Measurements from ENCODE around the gene RAB29.

Gene RAB29

DNA sequence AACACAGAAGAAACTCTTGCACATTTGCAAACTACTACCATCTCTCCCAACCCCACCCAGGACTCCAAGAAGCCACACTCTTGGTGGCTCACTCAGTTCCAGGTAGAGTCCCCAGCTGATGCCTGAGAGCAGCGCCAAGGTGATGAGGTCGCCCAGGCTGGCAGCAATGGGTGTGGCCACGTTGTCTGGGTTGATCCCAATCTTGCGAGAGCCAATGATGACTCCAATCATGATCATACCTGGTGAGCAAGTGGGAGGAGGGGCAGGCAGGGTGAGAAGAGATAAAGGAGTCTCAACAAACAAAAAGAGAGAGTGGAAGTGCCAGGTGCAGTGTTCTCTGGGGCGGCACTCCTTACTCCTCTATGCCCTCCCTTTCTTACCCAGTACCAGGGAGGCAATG, 23.3 kb upstream of the RAB29 start:
- H3K27me3 ChIP-seq (ENCODE audit: insufficient read depth, poor library complexity, severe bottlenecking), result peaks cover 4% of the 10 kb centered on the region
- H3K4me3 ChIP-seq (replicated peaks; ENCODE audit: insufficient read depth, low read length), result no peak overlapping the region
- no peak overlapping the region for H3K27ac ChIP-seq (replicated peaks)
- no peak for TF ChIP-seq GABPA (IDR thresholded peaks at IDR 0.05; ENCODE audit: low read depth)
- no peak for TF ChIP-seq POLR2AphosphoS5 (IDR thresholded peaks at IDR 0.05; ENCODE audit: low read depth)
- DNase-seq (ENCODE audit: low read depth in 1 of 2, low spot score in 1 of 2), result no peak

- Histone ChIP-seq H3K4me3 (replicated peaks; ENCODE audit: insufficient read depth, low read length) (no peak overlapping the region), H3K27ac (replicated peaks) (no peak overlapping the region), H3K27me3 (ENCODE audit: insufficient read depth, poor library complexity, severe bottlenecking) (no peaks in the 10 kb centered on the region)
- DNase-seq (ENCODE audit: low read depth in 1 of 2, low spot score in 1 of 2), result no peak
- no peak for TF ChIP-seq CTCF (IDR thresholded peaks at IDR 0.05; ENCODE audit: insufficient read depth, low read length)
- no peak for TF ChIP-seq GABPA (IDR thresholded peaks at IDR 0.05; ENCODE audit: low read depth)
- no peak for TF ChIP-seq REST (IDR thresholded peaks at IDR 0.05; ENCODE audit: insufficient replicate concordance, low read depth)
- TF ChIP-seq SPI1 (IDR thresholded peaks at IDR 0.05; ENCODE audit: borderline replicate concordance, low read depth), result no peak
- TF ChIP-seq POLR2AphosphoS5 (IDR thresholded peaks at IDR 0.05; ENCODE audit: low read depth), result no peak
These were observed 21.9 kb upstream of the RAB29 start for GRCh38 chr1:205797168-205797567.

DNA sequence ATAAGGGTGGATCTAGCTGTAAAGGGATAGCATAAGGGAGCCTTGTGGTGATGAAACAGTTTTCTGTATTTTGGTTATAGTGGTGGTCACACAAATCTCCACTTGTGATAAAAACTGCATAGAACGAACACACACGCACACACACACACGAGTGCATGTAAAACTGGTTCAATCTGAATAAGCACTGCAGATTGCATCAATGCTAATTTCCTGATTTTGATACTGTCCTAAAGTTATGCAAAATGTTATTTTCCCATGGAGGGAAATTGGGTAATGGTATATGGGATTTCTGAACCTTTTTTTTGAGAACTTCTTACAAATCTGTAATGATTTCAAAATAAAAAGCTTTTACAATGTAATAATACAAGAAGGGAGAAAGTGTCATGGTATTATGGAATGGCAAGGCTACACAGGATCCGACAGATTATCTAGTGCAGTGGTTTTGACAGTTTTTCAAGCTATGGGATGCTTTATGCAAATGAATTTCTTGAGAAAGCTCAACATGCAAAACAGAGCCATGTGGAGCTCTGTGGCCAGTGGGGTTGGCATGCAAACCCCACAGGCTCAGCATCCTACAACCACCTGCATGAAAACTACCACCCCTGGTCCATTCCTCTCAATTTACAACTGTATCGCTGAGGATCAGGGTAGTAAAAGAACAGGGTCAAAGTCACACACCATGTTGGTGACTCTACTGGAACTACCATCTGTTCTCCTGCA, 18.9 kb upstream of the RAB29 start:
- DNase-seq (ENCODE audit: low read depth in 1 of 2, low spot score in 1 of 2), result no peak
- TF ChIP-seq CTCF (IDR thresholded peaks at IDR 0.05; ENCODE audit: insufficient read depth, low read length) (no peak), POLR2AphosphoS5 (IDR thresholded peaks at IDR 0.05; ENCODE audit: low read depth) (no peak), SPI1 (IDR thresholded peaks at IDR 0.05; ENCODE audit: borderline replicate concordance, low read depth) (no peak)
- Histone ChIP-seq H3K27ac (replicated peaks) (no peak overlapping the region), H3K4me3 (replicated peaks; ENCODE audit: insufficient read depth, low read length) (no peak overlapping the region), H3K27me3 (ENCODE audit: insufficient read depth, poor library complexity, severe bottlenecking) (no peaks in the 10 kb centered on the region)

DNA sequence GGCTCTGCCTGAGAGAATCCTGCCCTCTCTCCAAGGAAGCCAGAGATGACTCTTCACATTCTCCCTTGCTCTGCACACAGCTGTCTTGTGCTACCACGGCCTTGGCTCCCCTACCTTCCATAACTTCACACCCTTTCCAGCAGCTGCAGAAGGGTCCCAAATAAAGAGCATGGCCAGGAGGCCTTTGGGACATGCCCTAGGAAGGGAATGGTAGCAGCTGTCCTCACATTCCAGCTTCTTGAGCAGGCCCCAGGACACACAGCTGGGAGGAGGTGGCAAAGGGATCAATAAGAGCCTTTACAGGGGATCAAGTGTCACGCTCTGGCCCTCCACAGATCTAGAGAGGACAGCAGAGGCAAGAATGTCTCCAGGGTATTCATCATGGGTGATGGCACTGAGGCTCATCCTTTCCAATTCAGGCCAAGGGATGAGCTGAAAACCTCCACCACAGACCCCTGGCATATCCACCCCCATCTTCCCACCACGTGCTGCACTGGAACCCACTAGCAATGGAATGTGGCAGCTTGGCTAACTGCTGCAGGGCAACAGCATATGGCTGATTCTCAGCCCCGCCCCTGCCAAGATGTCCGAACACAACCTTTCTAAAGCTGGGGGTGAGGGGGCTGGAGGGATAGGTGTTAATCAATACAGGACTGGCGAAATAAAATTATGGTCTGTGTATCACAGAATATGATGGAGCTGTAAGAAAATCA, 17.8 kb upstream of the RAB29 start:
- no peak overlapping the region for H3K4me3 ChIP-seq (replicated peaks; ENCODE audit: insufficient read depth, low read length)
- no peak for TF ChIP-seq GABPA (IDR thresholded peaks at IDR 0.05; ENCODE audit: low read depth)
- no peak for TF ChIP-seq REST (IDR thresholded peaks at IDR 0.05; ENCODE audit: insufficient replicate concordance, low read depth)
- TF ChIP-seq SPI1 (IDR thresholded peaks at IDR 0.05; ENCODE audit: borderline replicate concordance, low read depth), result no peak
- TF ChIP-seq POLR2AphosphoS5 (IDR thresholded peaks at IDR 0.05; ENCODE audit: low read depth), result no peak
- TF ChIP-seq CTCF (IDR thresholded peaks at IDR 0.05; ENCODE audit: insufficient read depth, low read length), result no peak
- no peak for DNase-seq (ENCODE audit: low read depth in 1 of 2, low spot score in 1 of 2)
- no peak overlapping the region for H3K27ac ChIP-seq (replicated peaks)
- no peaks in the 10 kb centered on the region for H3K27me3 ChIP-seq (ENCODE audit: insufficient read depth, poor library complexity, severe bottlenecking)
